Neural cell (in vitro differentiated cells): Measurements from ENCODE around the gene PRAC2. TPM values are rescaled to one million over a fixed set of nuclear protein-coding genes. Genes with fewer than 3 reads are reported as not detected.
A peak's percentile ranks its signal among the peaks of the same experiment; 100 is the strongest.

ENCODE experiments used
- H2AFZ ChIP-seq: fragments of 200-600, 300-800 bp; sonication (generic), shearing (Covaris generic); 2 replicates; pipeline ENCODE4 v1.6.0; 2014; ENCODE audit warnings: low read depth, mild to moderate bottlenecking, antibody characterized with exemption, low read length, moderate library complexity
- H3F3A ChIP-seq: fragments of 200-600 bp; shearing (Covaris generic); 2 replicates; pipeline ENCODE4 v1.6.1; 2016; ENCODE audit warnings: mild to moderate bottlenecking, moderate library complexity, mixed read lengths, antibody characterized with exemption, low read length; ENCODE audit not compliant: insufficient read depth, poor library complexity, severe bottlenecking
- H3K27ac ChIP-seq: fragments of 200-600, 300-800 bp; sonication (generic), shearing (Covaris generic); 2 replicates; pipeline ENCODE4 v1.5.1; 2014; ENCODE audit warnings: mild to moderate bottlenecking, low read length, moderate library complexity
- H3K27me3 ChIP-seq: fragments of 300-800, 200-600 bp; sonication (generic), shearing (Covaris generic); 2 replicates; pipeline ENCODE4 v1.6.0; 2014; ENCODE audit warnings: mild to moderate bottlenecking, low read depth, low read length, moderate library complexity; ENCODE audit not compliant: insufficient read depth
- H3K36me3 ChIP-seq: fragments of 300-800, 200-600 bp; sonication (generic), shearing (Covaris generic); 2 replicates; pipeline ENCODE4 v1.5.1; 2014; ENCODE audit warnings: mild to moderate bottlenecking, antibody characterized with exemption, low read length, moderate library complexity; ENCODE audit not compliant: insufficient read depth
- H3K4me2 ChIP-seq: fragments of 300-800, 200-600 bp; sonication (generic), shearing (Covaris generic); 2 replicates; pipeline ENCODE4 v1.6.0; 2014; ENCODE audit warnings: mild to moderate bottlenecking, low read length
- H3K4me3 ChIP-seq: fragments of 300-800, 200-600 bp; sonication (generic), shearing (Covaris generic); 2 replicates; pipeline ENCODE4 v1.5.1; 2014; ENCODE audit warnings: mild to moderate bottlenecking, low read length, moderate library complexity
- H3K79me2 ChIP-seq: fragments of 200-600 bp; shearing (Covaris generic); replicated peaks from 2 replicates; pipeline ENCODE4 v1.6.0; 2014; ENCODE audit warnings: mild to moderate bottlenecking, low read length, moderate library complexity; ENCODE audit not compliant: insufficient read depth
- H3K9ac ChIP-seq: fragments of 300-800, 200-600 bp; sonication (generic), shearing (Covaris generic); 2 replicates; pipeline ENCODE4 v1.6.1; 2016; ENCODE audit warnings: mild to moderate bottlenecking, low read length, mixed read lengths
- H3K9me2 ChIP-seq: fragments of 200-600 bp; shearing (Covaris generic); 2 replicates; pipeline ENCODE4 v1.6.1; 2016; ENCODE audit warnings: mild to moderate bottlenecking, low read length, mixed read lengths; ENCODE audit not compliant: insufficient read depth
- H3K9me3 ChIP-seq: fragments of 200-600, 300-800 bp; sonication (generic), shearing (Covaris generic); 2 replicates; pipeline ENCODE4 v1.6.1; 2016; ENCODE audit warnings: mild to moderate bottlenecking, mixed run types, low read length, moderate library complexity, mixed read lengths
- H4K20me1 ChIP-seq: fragments of 200-600 bp; shearing (Covaris generic); 2 replicates; pipeline ENCODE4 v1.6.1; 2016; ENCODE audit warnings: mild to moderate bottlenecking, mixed run types; ENCODE audit not compliant: insufficient read depth
- EP300 ChIP-seq: fragments of 450-650 bp; conservative IDR thresholded peaks from 2 replicates; pipeline ENCODE4 v1.6.1; 2014; ENCODE audit warnings: antibody characterized with exemption, mild to moderate bottlenecking, moderate library complexity; ENCODE audit not compliant: poor library complexity, severe bottlenecking
- EZH2 ChIP-seq: fragments of 200-600, 300-800 bp; shearing (Covaris generic), sonication (generic); IDR thresholded peaks from 2 replicates; pipeline ENCODE4 v1.6.1; 2014; ENCODE audit warnings: antibody characterized with exemption, low read length, borderline replicate concordance, mild to moderate bottlenecking; ENCODE audit not compliant: insufficient read depth, poor library complexity, severe bottlenecking
- MXI1 ChIP-seq: fragments of 450-650 bp; conservative IDR thresholded peaks from 2 replicates; pipeline ENCODE4 v1.6.1; 2014; ENCODE audit warnings: antibody characterized with exemption, mild to moderate bottlenecking; ENCODE audit not compliant: poor library complexity, severe bottlenecking
- POLR2AphosphoS5 ChIP-seq: IDR thresholded peaks from 2 replicates; pipeline ENCODE4 v1.6.1; 2012
- RAD21 ChIP-seq: fragments of 450-650 bp; conservative IDR thresholded peaks from 2 replicates; pipeline ENCODE4 v1.6.1; 2014; ENCODE audit warnings: antibody characterized with exemption, mild to moderate bottlenecking, moderate library complexity
- SMC3 ChIP-seq: fragments of 450-650 bp; conservative IDR thresholded peaks from 2 replicates; pipeline ENCODE4 v1.6.1; 2014; ENCODE audit warnings: antibody characterized with exemption, mild to moderate bottlenecking, moderate library complexity; ENCODE audit not compliant: poor library complexity
- TAF1 ChIP-seq: IDR thresholded peaks from 2 replicates; pipeline ENCODE4 v1.6.1; 2012; ENCODE audit warnings: low read depth
- polyA plus RNA-seq: library from polyadenylated mRNA; depleted of rRNA; stranded (reverse); fragments of >200 nt; gene quantifications from 2 replicates; pipeline ENCODE4 v1.2.3, GENCODE V29; 2014
- TF ChIP-seq, protein P1 (sequence below): fragments of 450-650 bp; IDR thresholded peaks from 2 replicates; pipeline ENCODE4 v1.5.1; 2014; ENCODE audit warnings: antibody characterized with exemption, mild to moderate bottlenecking, moderate library complexity; ENCODE audit not compliant: poor library complexity, severe bottlenecking
- TF ChIP-seq, protein P2 (sequence below): IDR thresholded peaks from 2 replicates; pipeline ENCODE4 v1.6.1; 2012; ENCODE audit warnings: borderline replicate concordance

PRAC2 gene
- polyA plus RNA-seq, 1 donor from 2014 or later = not detected

DNA sequence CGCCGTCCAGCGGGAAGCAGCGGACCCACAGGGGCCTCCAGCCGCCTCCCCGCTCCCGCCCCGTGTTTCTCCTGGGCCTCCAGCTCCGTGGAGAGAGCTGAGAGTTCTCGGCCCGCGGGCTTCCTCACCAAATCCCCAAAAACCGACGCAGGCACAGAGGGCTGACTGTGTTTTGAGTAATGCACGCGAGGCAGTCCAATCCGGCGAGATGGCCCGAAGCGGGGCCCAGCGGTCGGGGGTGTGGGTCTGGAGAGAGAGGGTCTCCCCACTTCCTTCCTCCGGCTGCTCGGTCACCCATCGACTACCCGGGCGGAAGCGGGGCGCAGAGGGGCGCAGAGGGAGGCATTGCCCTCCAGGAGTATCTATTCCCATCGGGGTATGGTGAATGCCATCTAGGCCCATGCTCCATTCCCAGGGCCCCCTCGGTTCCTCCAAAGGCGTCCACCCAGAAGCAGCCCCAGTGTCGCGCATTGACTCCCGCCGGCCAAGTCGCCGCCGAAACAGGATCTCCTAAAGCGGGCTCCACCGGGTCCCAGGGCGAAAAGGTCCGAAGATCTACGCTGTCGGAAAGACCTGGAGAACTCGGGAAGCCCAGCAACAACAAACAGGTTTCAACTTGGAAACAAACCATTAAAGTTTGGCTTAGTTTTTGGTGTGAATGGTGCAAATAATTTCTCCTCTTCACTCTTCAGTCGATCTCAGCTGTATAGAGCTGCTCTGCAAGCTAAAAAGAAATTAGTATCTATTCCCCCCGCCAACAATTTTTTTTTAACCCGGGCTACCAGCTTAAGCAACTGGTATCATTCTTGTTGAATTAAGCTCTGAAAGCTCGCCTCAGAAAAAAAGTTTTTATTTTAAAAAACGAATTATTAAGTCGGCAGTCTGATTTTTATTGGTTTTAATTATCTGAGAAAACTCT lies 24.7 kb downstream of the PRAC2 start:
- no peak overlapping the region for H3K4me3 ChIP-seq
- H3F3A ChIP-seq = no peaks in the 10 kb centered on the region
- no peak for TF ChIP-seq EP300
- TF ChIP-seq RAD21 = no peak
- no peak for TF ChIP-seq SMC3
- TF ChIP-seq, protein P1, sequence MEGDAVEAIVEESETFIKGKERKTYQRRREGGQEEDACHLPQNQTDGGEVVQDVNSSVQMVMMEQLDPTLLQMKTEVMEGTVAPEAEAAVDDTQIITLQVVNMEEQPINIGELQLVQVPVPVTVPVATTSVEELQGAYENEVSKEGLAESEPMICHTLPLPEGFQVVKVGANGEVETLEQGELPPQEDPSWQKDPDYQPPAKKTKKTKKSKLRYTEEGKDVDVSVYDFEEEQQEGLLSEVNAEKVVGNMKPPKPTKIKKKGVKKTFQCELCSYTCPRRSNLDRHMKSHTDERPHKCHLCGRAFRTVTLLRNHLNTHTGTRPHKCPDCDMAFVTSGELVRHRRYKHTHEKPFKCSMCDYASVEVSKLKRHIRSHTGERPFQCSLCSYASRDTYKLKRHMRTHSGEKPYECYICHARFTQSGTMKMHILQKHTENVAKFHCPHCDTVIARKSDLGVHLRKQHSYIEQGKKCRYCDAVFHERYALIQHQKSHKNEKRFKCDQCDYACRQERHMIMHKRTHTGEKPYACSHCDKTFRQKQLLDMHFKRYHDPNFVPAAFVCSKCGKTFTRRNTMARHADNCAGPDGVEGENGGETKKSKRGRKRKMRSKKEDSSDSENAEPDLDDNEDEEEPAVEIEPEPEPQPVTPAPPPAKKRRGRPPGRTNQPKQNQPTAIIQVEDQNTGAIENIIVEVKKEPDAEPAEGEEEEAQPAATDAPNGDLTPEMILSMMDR = no peak
- TF ChIP-seq EZH2 = peak; percentile 67
- H3K27ac ChIP-seq = no peak overlapping the region
- no peaks in the 10 kb centered on the region for H3K36me3 ChIP-seq
- H3K79me2 ChIP-seq = no peaks in the 10 kb centered on the region
- no peaks in the 10 kb centered on the region for H4K20me1 ChIP-seq
- no peak overlapping the region for H3K4me2 ChIP-seq
- no peaks in the 10 kb centered on the region for H3K9me3 ChIP-seq
- no peak overlapping the region for H3K9ac ChIP-seq
- peaks cover 100% of the 10 kb centered on the region for H3K27me3 ChIP-seq
- no peak overlapping the region for H2AFZ ChIP-seq
- H3K9me2 ChIP-seq = no peaks in the 10 kb centered on the region

DNA sequence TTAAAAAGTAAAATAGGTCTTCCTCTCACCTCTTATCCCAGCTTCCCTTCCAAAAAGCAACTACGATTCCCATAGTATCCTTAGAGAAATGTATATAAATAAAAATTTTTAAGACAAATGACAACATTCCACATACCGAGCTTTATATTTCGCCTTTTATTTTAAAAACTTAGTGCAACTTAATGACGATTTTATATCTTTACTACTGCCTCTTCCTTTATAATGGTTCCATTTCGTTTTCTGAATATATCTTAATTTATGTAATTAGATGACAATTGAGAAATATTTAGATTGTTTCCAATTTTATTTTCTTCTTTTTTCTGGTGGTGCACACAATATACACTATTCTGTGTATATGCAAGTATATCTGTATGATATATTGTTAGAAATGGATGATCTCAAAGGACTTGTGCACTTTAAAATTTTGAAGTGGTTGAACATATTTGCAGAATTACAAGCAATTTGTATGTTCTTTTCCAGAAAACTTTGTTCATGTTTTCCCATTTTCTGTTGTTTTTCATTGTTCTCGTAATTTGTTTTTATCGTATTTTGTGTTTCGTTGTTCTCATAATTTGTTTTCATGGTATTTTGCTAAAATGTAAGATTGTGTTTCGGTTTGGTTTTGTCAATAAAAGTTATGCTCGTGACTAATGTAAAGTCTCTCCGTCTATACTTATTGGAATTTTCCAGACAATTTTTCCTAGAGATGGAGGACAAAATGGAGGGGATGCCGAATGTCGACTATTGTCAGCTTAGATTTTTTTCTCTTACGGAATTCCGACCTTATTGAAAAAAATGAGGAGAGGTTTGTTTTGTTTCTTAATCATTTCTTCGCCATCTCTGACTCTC lies 26.0 kb downstream of the PRAC2 start:
- Histone ChIP-seq H3F3A (no peaks in the 10 kb centered on the region), H3K9me2 (no peaks in the 10 kb centered on the region), H3K27ac (no peak overlapping the region), H3K9ac (no peak overlapping the region), H3K27me3 (peaks cover 100% of the 10 kb centered on the region), H3K4me2 (no peak overlapping the region), H4K20me1 (no peaks in the 10 kb centered on the region), H3K36me3 (no peaks in the 10 kb centered on the region), H2AFZ (no peak overlapping the region), H3K9me3 (no peaks in the 10 kb centered on the region), H3K79me2 (no peaks in the 10 kb centered on the region), H3K4me3 (no peak overlapping the region)
- TF ChIP-seq EZH2 = no peak
- TF ChIP-seq, protein P2, sequence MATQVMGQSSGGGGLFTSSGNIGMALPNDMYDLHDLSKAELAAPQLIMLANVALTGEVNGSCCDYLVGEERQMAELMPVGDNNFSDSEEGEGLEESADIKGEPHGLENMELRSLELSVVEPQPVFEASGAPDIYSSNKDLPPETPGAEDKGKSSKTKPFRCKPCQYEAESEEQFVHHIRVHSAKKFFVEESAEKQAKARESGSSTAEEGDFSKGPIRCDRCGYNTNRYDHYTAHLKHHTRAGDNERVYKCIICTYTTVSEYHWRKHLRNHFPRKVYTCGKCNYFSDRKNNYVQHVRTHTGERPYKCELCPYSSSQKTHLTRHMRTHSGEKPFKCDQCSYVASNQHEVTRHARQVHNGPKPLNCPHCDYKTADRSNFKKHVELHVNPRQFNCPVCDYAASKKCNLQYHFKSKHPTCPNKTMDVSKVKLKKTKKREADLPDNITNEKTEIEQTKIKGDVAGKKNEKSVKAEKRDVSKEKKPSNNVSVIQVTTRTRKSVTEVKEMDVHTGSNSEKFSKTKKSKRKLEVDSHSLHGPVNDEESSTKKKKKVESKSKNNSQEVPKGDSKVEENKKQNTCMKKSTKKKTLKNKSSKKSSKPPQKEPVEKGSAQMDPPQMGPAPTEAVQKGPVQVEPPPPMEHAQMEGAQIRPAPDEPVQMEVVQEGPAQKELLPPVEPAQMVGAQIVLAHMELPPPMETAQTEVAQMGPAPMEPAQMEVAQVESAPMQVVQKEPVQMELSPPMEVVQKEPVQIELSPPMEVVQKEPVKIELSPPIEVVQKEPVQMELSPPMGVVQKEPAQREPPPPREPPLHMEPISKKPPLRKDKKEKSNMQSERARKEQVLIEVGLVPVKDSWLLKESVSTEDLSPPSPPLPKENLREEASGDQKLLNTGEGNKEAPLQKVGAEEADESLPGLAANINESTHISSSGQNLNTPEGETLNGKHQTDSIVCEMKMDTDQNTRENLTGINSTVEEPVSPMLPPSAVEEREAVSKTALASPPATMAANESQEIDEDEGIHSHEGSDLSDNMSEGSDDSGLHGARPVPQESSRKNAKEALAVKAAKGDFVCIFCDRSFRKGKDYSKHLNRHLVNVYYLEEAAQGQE = no peak
- TF ChIP-seq RAD21 = no peak
- TF ChIP-seq SMC3 = no peak
- TF ChIP-seq POLR2AphosphoS5 = no peak
- TF ChIP-seq, protein P1 = no peak
- no peak for TF ChIP-seq EP300
- TF ChIP-seq MXI1 = no peak
- no peak for TF ChIP-seq TAF1
